PC-3 (cell line): ENCODE measurements around the gene RRAGD. TPM values are rescaled to one million over a fixed set of nuclear protein-coding genes. Genes with fewer than 3 reads are reported as not detected.

Source experiments
- ATAC-seq: fragments of 200-7000 bp; cut with Tn5 transposase; 2 replicates; pipeline ENCODE4 v1.9.1; 2020; ENCODE audit warnings: mild to moderate bottlenecking, moderate library complexity
- BruUV-seq: library from RNA; stranded (reverse); fragments of 400-500 nt; replicated peaks from 2 replicates; lab custom pipeline; 2021; lab: Mats Ljungman, UMichigan
- CTCF ChIA-PET: fragments of 300-600 bp; sonication (Branson Sonifier 250); formaldehyde crosslinking; loops from one replicate; lab custom pipeline; 2022; ENCODE audit warnings: antibody characterized with exemption; lab: Charles Lee
- POLR2A ChIA-PET: fragments of 300-600 bp; sonication (Branson Sonifier 250); formaldehyde crosslinking; loops from one replicate; lab custom pipeline; 2022; ENCODE audit warnings: antibody characterized with exemption; ENCODE audit not compliant: unreplicated experiment; lab: Charles Lee
- DNase-seq: peaks from one replicate; pipeline ENCODE4 v3.0.0-alpha.2; 2015
- H2AFZ ChIP-seq: fragments of 300-600 bp; sonication (generic); 2 replicates; pipeline ENCODE4 v1.6.0; 2016; ENCODE audit warnings: antibody characterized with exemption, low read length
- H3F3A ChIP-seq: fragments of 300-600 bp; sonication (generic); one replicate; pipeline ENCODE4 v1.6.0; 2017; ENCODE audit warnings: antibody characterized with exemption, low read length, control low read depth, mild to moderate bottlenecking; ENCODE audit not compliant: unreplicated experiment
- H3K27ac ChIP-seq: fragments of 300-600 bp; sonication (generic); 2 replicates; pipeline ENCODE4 v1.5.1; 2016; ENCODE audit warnings: mild to moderate bottlenecking, low read length
- H3K27me3 ChIP-seq: fragments of 300-600 bp; sonication (generic); 2 replicates; pipeline ENCODE4 v1.6.1; 2016; ENCODE audit warnings: low read length, mixed read lengths
- H3K36me3 ChIP-seq: fragments of 300-600 bp; sonication (generic); 2 replicates; pipeline ENCODE4 v1.6.1; 2016; ENCODE audit warnings: low read depth, mixed run types, low read length, mixed read lengths
- H3K4me1 ChIP-seq: fragments of 300-600 bp; sonication (generic); 2 replicates; pipeline ENCODE4 v1.5.1; 2016; ENCODE audit warnings: low read length; ENCODE audit not compliant: insufficient read depth
- H3K4me2 ChIP-seq: fragments of 300-600 bp; sonication (generic); 2 replicates; pipeline ENCODE4 v1.6.0; 2016; ENCODE audit warnings: low read length
- H3K4me3 ChIP-seq: fragments of 300-600 bp; sonication (generic); 2 replicates; pipeline ENCODE4 v1.5.1; 2016; ENCODE audit warnings: mild to moderate bottlenecking, low read length, mixed read lengths
- H3K79me2 ChIP-seq: fragments of 300-600 bp; sonication (generic); 2 replicates; pipeline ENCODE4 v1.6.1; 2017; ENCODE audit warnings: low read length, mixed read lengths
- H3K9ac ChIP-seq: fragments of 300-600 bp; sonication (generic); 2 replicates; pipeline ENCODE4 v1.6.0; 2016; ENCODE audit warnings: mild to moderate bottlenecking, low read length
- H3K9me2 ChIP-seq: fragments of 300-600 bp; sonication (generic); replicated peaks from 2 replicates; pipeline ENCODE4 v1.6.1; 2016; ENCODE audit warnings: mixed run types, low read length, mixed read lengths
- H3K9me3 ChIP-seq: fragments of 300-600 bp; sonication (generic); 2 replicates; pipeline ENCODE4 v1.6.1; 2016; ENCODE audit warnings: low read length, mixed read lengths
- H4K20me1 ChIP-seq: fragments of 300-600 bp; sonication (generic); 2 replicates; pipeline ENCODE4 v1.6.1; 2016; ENCODE audit warnings: low read length, mixed read lengths
- CTCF ChIP-seq: fragments of 300-600 bp; sonication (generic); conservative IDR thresholded peaks from 2 replicates; pipeline ENCODE4 v1.5.1; 2017; ENCODE audit warnings: antibody characterized with exemption, low read depth, mild to moderate bottlenecking, low read length
- EZH2 ChIP-seq: fragments of 300-600 bp; sonication (generic); IDR thresholded peaks from one replicate; pipeline ENCODE4 v1.6.1; 2017; ENCODE audit warnings: antibody characterized with exemption, mild to moderate bottlenecking, low read length; ENCODE audit not compliant: unreplicated experiment
- EZH2phosphoT487 ChIP-seq: fragments of 300-600 bp; sonication (generic); IDR thresholded peaks from 2 replicates; pipeline ENCODE4 v1.6.1; 2018; ENCODE audit warnings: mild to moderate bottlenecking, antibody characterized with exemption, low read length, borderline replicate concordance
- intact Hi-C: fragments of 100-400 bp; cut with micrococcal nuclease; formaldehyde crosslinking; loops from 2 replicates; pipeline ENCODE4 v1.9.0; 2023
- total RNA-seq: library from RNA; depleted of rRNA; stranded (reverse); fragments of >200 nt; gene quantifications from 2 replicates; pipeline ENCODE4 v1.2.3, GENCODE V29; 2014

RRAGD gene
- total RNA-seq, 1 experiment from 2014 or later, result 0.62 TPM

GRCh38 chr6:89430201-89430962 lies 18.3 kb upstream of the RRAGD start:
- CTCF ChIA-PET, result no interaction called here
- TF ChIP-seq CTCF, result no peak
- TF ChIP-seq EZH2phosphoT487, result no peak
- TF ChIP-seq EZH2, result no peak
- Histone ChIP-seq H3K9ac (no peak overlapping the region), H3K9me2 (no peaks in the 10 kb centered on the region), H3F3A (no peaks in the 10 kb centered on the region), H3K36me3 (no peaks in the 10 kb centered on the region), H2AFZ (no peak overlapping the region), H3K4me2 (no peak overlapping the region), H3K9me3 (no peaks in the 10 kb centered on the region), H3K27ac (no peak overlapping the region), H4K20me1 (no peaks in the 10 kb centered on the region), H3K4me3 (no peak overlapping the region), H3K79me2 (no peaks in the 10 kb centered on the region), H3K27me3 (no peaks in the 10 kb centered on the region), H3K4me1 (no peaks in the 10 kb centered on the region)
- ATAC-seq, result no peak
- POLR2A ChIA-PET, result no interaction called here
- BruUV-seq, result no TSS peak
- no peak for DNase-seq
- intact Hi-C loops, result loop anchor here (5.0 kb wide), 1 partner anchor 167 kb away; no protein-coding TSS in a partner anchor

GRCh38 chr6:89416796-89417195 lies 4.7 kb upstream of the RRAGD start:
- peaks cover 24% of the 10 kb centered on the region for H3K27me3 ChIP-seq
- BruUV-seq, result no TSS peak
- ATAC-seq, result no peak

More at GRCh38 chr6:89416796-89417195, 4.7 kb upstream of the RRAGD start:
- Histone ChIP-seq H3K4me1 (peaks cover 7% of the 10 kb centered on the region; the same call in 1 of the 2 replicates), H3K27ac (no peak overlapping the region), H3K79me2 (no peaks in the 10 kb centered on the region), H3K4me2 (no peak overlapping the region), H2AFZ (no peak overlapping the region), H3F3A (no peaks in the 10 kb centered on the region), H3K9ac (no peak overlapping the region), H3K9me2 (no peaks in the 10 kb centered on the region), H3K4me3 (no peak overlapping the region), H3K36me3 (no peaks in the 10 kb centered on the region), H3K9me3 (no peaks in the 10 kb centered on the region), H4K20me1 (no peaks in the 10 kb centered on the region)
- no peak for TF ChIP-seq EZH2phosphoT487
- no peak for TF ChIP-seq EZH2
- TF ChIP-seq CTCF, result no peak
- CTCF ChIA-PET, result no interaction called here
- intact Hi-C loops, result no loop called here
- POLR2A ChIA-PET, result no interaction called here
- no peak for DNase-seq
